ENCODE results near the gene HIRA.
"Not testable (repeated sequence)": the region's sequence is repeated elsewhere in the genome, so short reads cannot be mapped to it uniquely, and the experiment has no call there.

The HIRA gene

GRCh38 chr22:19325296-19325948 lies 106.1 kb downstream of the HIRA start:
- H3K27me3 Mint-ChIP-seq = no peaks in the 10 kb centered on the region
- ATAC-seq (replicated peaks) (no peak), DNase-seq (no peak)
- H3K4me1 Mint-ChIP-seq = no peaks in the 10 kb centered on the region
- H3K36me3 Mint-ChIP-seq = peaks cover 28 to 36% of the 10 kb centered on the region in 2 donors
- H3K9me3 Mint-ChIP-seq = peaks cover 3 to 24% of the 10 kb centered on the region in 2 donors
- no peak overlapping the region for H3K4me3 Mint-ChIP-seq
- H3K27ac Mint-ChIP-seq = no peak overlapping the region

- not testable (repeated sequence) for ATAC-seq (replicated peaks); H3K4me3 Mint-ChIP-seq; H3K27me3 Mint-ChIP-seq; DNase-seq; H3K4me1 Mint-ChIP-seq; H3K27ac Mint-ChIP-seq
- H3K9me3 Mint-ChIP-seq = peaks cover 7 to 25% of the 10 kb centered on the region in 2 donors
- H3K36me3 Mint-ChIP-seq = peaks cover 12 to 23% of the 10 kb centered on the region in 2 donors
Observed at GRCh38 chr22:19323420-19323819, 108.1 kb downstream of the HIRA start.

DNA sequence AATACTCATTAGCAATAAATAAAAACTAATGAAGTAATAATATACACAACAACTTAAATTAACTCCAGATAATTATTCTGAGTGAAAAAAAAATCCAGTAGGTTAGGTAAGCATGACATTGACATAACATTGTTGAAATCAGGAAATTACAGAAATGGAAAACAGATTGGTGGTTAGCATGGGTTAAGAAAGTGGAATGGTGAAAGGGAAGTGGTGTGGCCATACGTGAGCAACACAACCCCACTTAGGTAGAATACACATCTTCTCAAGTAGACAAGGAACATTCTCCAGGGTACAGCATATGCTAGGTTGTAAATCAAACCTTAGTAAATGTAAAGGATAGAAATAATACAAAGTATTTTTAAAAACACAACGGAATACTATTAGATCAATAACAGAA lies 109.8 kb downstream of the HIRA start:
- peaks cover 11 to 26% of the 10 kb centered on the region in 2 donors for H3K9me3 Mint-ChIP-seq
- DNase-seq (no peak), ATAC-seq (replicated peaks) (no peak)
- H3K4me3 Mint-ChIP-seq = no peak overlapping the region
- peaks cover 8 to 24% of the 10 kb centered on the region in 2 donors for H3K36me3 Mint-ChIP-seq
- no peaks in the 10 kb centered on the region for H3K4me1 Mint-ChIP-seq
- H3K27ac Mint-ChIP-seq = no peak overlapping the region
- H3K27me3 Mint-ChIP-seq = no peaks in the 10 kb centered on the region

DNA sequence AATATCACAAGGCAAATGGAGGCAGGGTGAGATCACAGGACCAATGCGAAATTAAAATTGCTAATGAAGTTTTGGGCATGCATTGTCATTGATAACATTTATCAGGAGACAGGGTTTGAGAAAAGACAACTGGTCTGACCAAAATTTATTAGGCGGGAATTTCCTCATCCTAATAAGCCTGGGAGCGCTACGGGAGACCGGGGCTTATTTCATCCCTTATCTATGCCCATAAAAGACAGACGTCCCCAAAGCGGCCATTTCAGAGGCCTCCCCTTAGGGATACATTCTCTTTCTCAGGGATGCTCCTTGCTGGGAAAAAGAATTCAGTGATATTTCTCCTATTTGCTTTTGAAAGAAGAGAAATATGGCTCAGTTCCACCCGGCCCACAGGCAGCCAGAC lies 111.4 kb downstream of the HIRA start:
- not testable (repeated sequence) for H3K27ac Mint-ChIP-seq; H3K27me3 Mint-ChIP-seq; H3K4me1 Mint-ChIP-seq; DNase-seq; H3K4me3 Mint-ChIP-seq; ATAC-seq (replicated peaks)
- Mint-ChIP-seq H3K9me3 (peaks cover 18% of the 10 kb centered on the region in 2 donors), H3K36me3 (peaks cover 8 to 22% of the 10 kb centered on the region in 2 donors)

DNA sequence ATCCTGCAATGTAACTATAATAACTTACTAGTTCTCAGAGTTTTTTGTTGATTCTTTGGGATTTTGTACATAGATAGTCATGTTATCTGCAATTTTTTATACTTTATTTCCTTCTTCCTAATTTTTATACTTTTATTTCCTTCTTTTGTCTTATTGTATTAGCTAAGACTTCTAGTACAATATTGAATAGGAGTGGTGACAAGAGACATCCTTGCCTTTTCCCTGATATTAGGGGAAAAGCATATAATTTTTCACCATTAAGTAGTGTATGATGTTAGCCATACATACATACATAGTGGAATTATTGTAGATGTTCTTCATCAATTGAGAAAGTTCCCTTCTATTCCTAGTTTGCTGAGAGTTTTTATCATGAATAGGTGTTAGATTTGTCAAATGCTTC lies 112.3 kb downstream of the HIRA start:
- Mint-ChIP-seq H3K27me3 (no peaks in the 10 kb centered on the region), H3K27ac (no peak overlapping the region), H3K36me3 (peaks cover 9 to 23% of the 10 kb centered on the region in 2 donors), H3K4me3 (no peak overlapping the region), H3K9me3 (peaks cover 15 to 18% of the 10 kb centered on the region in 2 donors), H3K4me1 (no peaks in the 10 kb centered on the region)
- ATAC-seq (replicated peaks) (no peak), DNase-seq (no peak)

- no peaks in the 10 kb centered on the region for H3K4me1 Mint-ChIP-seq
- H3K27ac Mint-ChIP-seq = no peak overlapping the region
- H3K27me3 Mint-ChIP-seq = no peaks in the 10 kb centered on the region
- DNase-seq = no peak
- ATAC-seq (replicated peaks) = no peak
- no peak overlapping the region for H3K4me3 Mint-ChIP-seq
- peaks cover 10 to 26% of the 10 kb centered on the region in 2 donors for H3K36me3 Mint-ChIP-seq
- H3K9me3 Mint-ChIP-seq = peaks cover 18% of the 10 kb centered on the region in 2 donors
Observed at GRCh38 chr22:19317865-19318264, 113.7 kb downstream of the HIRA start.

DNA sequence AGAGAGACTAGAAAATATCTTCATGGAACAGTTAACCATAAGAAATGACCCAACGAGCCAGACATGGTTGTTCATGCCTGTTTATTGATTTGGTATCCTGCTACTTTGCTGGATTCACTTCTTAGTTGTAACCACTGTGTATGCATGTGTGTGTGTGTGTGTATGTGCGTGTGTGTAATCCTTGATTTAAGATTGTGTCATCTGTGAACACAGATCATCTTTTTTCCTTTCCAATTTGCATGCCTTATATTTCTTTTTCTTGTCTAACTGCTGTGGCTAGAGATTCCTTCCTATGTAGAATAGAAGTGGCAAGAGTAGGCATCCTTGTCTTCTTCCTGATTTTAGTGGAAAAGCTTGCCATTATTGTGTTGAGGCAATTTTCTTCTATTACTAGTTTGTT lies 123.7 kb downstream of the HIRA start:
- Mint-ChIP-seq H3K27ac (no peak overlapping the region), H3K27me3 (no peaks in the 10 kb centered on the region), H3K4me3 (no peak overlapping the region), H3K9me3 (no peaks in the 10 kb centered on the region), H3K4me1 (no peaks in the 10 kb centered on the region), H3K36me3 (no peaks in the 10 kb centered on the region)
- DNase-seq (no peak), ATAC-seq (replicated peaks) (no peak)

GRCh38 chr22:19306535-19306934 lies 125.0 kb downstream of the HIRA start:
- not testable (repeated sequence) for H3K4me3 Mint-ChIP-seq; H3K27ac Mint-ChIP-seq; H3K27me3 Mint-ChIP-seq; H3K36me3 Mint-ChIP-seq; ATAC-seq (replicated peaks); DNase-seq; H3K4me1 Mint-ChIP-seq; H3K9me3 Mint-ChIP-seq

- Mint-ChIP-seq H3K27me3 (no peaks in the 10 kb centered on the region), H3K9me3 (no peaks in the 10 kb centered on the region), H3K27ac (no peak overlapping the region), H3K36me3 (no peaks in the 10 kb centered on the region), H3K4me3 (no peak overlapping the region), H3K4me1 (no peaks in the 10 kb centered on the region)
- DNase-seq (no peak), ATAC-seq (replicated peaks) (no peak)
Observed at GRCh38 chr22:19304547-19304946, 127.0 kb downstream of the HIRA start.

GRCh38 chr22:19303785-19304184 lies 127.7 kb downstream of the HIRA start:
- no peaks in the 10 kb centered on the region for H3K36me3 Mint-ChIP-seq
- H3K9me3 Mint-ChIP-seq = no peaks in the 10 kb centered on the region
- no peak overlapping the region for H3K27ac Mint-ChIP-seq
- DNase-seq = no peak
- H3K4me1 Mint-ChIP-seq = no peaks in the 10 kb centered on the region
- ATAC-seq (replicated peaks) = no peak
- no peaks in the 10 kb centered on the region for H3K27me3 Mint-ChIP-seq
- no peak overlapping the region for H3K4me3 Mint-ChIP-seq

DNA sequence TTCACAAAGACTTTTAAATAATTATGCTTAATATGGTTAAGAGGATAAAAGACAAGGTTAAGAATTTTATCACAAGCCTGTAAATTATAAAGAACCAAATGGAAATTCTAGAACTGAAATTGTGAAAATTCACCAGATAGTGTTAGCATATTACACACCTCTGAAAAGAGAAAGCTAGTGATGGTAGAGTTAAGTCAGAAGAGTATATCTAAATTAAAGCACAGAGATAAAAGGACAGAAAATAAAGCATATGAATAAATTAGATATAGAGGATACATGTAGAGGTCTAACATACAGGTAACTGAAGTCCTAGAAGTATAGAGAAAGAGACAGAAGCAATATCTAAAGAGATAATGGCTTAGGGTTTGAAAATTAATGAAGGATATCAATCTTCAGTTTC lies 135.8 kb downstream of the HIRA start:
- no peak overlapping the region for H3K27ac Mint-ChIP-seq
- no peaks in the 10 kb centered on the region for H3K36me3 Mint-ChIP-seq
- H3K4me3 Mint-ChIP-seq = no peak overlapping the region
- H3K9me3 Mint-ChIP-seq = no peaks in the 10 kb centered on the region
- peaks cover 3% of the 10 kb centered on the region in 2 donors for H3K27me3 Mint-ChIP-seq
- ATAC-seq (replicated peaks) (no peak), DNase-seq (no peak)
- H3K4me1 Mint-ChIP-seq = peaks cover 9 to 11% of the 10 kb centered on the region in 2 donors

DNA sequence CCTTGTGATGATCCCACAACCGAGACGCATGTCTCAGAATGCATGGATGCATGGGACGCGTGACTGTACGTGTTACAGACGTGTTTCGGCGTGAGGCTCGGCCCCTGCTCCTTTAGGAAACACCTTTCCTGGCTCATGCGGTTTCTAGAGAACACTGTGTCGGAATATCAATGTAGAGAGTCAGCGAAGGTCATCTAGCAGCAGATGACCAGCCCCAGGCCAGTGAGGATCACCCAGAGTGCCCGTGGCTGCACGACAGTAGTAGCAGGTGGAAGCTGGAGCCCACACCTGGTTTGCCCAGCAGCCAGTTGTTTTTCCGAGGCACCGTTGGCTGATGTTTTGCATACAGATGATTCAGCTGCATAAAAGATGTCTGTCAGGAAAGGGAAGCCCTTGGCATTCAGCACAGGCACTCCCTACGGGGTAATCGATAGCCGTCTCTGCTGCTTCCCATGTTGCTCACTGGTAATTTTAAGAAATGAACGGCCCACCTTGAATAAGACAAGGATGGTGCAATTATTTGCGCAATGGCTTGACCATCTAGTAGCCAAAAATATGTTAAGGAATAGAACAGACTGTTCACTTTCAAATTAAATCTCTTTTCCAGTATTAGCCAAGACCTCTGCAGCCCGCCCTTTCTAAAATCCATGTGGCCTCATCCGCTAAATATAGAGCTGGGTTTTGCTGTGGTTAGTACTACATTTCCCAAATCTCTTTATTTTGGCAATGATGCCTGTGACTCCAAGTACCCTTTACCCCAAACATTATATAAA lies 138.9 kb downstream of the HIRA start:
- peak overlapping the region; percentile 92 for H3K27ac Mint-ChIP-seq
- H3K36me3 Mint-ChIP-seq = no peaks in the 10 kb centered on the region
- ATAC-seq (replicated peaks) (no peak), DNase-seq (no peak)
- peaks cover 6 to 14% of the 10 kb centered on the region in 2 donors for H3K27me3 Mint-ChIP-seq
- peak overlapping the region; percentile 88 to 92 for H3K4me3 Mint-ChIP-seq
- H3K4me1 Mint-ChIP-seq = peaks cover 13 to 16% of the 10 kb centered on the region in 2 donors
- no peaks in the 10 kb centered on the region for H3K9me3 Mint-ChIP-seq

DNA sequence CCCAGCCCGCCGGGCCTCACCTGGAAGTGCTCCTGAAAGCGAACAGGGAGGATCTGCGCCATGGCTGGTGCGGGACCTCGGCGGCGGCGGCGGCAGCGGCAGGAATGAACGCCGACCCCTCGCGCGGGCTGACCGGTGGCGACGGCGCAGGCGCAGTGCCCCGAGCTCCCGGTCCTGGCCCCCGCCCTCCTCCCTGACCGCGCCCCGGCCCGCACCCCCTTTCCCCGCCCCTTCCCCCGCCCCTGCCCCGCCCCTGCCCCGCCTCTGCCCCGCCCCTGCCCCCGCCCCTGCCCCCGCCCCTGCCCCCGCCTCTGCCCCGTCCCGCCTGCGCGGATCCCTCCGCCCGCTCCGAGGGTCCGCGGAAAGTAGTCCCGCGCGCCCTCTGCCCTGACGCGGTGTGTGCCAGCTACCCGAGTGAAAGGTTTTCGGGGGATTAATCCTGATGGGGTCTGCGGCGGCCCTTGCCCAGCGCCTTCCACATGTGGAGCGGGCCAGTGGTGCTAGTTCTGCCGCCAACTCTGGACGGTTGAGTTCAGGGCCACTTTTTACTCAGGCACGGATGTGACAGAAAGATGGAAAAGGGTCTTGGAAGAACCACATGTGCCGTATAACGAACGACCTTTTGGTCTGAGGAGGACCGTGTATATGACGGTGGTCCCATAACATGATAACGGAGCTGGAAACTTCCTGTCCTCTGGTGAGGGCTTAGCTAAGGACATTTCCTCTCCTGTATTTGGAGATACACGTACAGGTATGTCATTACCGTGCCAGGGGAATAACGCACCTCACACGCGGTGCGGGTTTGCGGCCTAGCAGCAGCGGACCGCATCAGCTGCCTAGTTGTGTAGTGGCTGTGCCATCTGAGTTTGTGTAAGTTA lies 139.7 kb downstream of the HIRA start, which contains the start of gene CLTCL1:
Gene CLTCL1, minus strand, starts transcription at position 140 of the 878 bp plus-strand sequence. Its CDS starts 78 bp downstream, at position 62.
- peak; percentile 62 for DNase-seq

GRCh38 chr22:19291218-19291579 lies 140.3 kb downstream of the HIRA start:
- Mint-ChIP-seq H3K4me1 (peaks cover 15 to 16% of the 10 kb centered on the region in 2 donors), H3K9me3 (no peaks in the 10 kb centered on the region), H3K36me3 (no peaks in the 10 kb centered on the region), H3K27me3 (peaks cover 12 to 19% of the 10 kb centered on the region in 2 donors), H3K27ac (peak overlapping the region; percentile 28), H3K4me3 (peak overlapping the region; percentile 79 to 92)
- ATAC-seq (replicated peaks) = peak; percentile 35 to 42
- DNase-seq = peak; percentile 4

More for the DNA sequence above, 139.7 kb downstream of the HIRA start, which contains the start of gene CLTCL1:
- Mint-ChIP-seq H3K27ac (peak within 1 kb of the TSS; percentile 92), H3K4me3 (peak within 1 kb of the TSS; percentile 88 to 92), H3K4me1 (peaks cover 13 to 16% of the 10 kb centered on the region in 2 donors), H3K36me3 (no peaks in the 10 kb centered on the region), H3K9me3 (no peaks in the 10 kb centered on the region), H3K27me3 (peaks cover 12 to 19% of the 10 kb centered on the region in 2 donors)
- peak; percentile 69 to 81 for ATAC-seq (replicated peaks)
